Liver (tissue), 9 donors: ENCODE results near the gene COG2. TPM values are rescaled to one million over a fixed set of nuclear protein-coding genes. Genes with fewer than 3 reads are reported as not detected.

Experiments
- DNase-seq: peaks from one replicate; pipeline ENCODE4 v3.0.0-alpha.2; 2017; ENCODE audit warnings: low spot score
- H3K27ac ChIP-seq, 2 donors: one replicate each; pipeline ENCODE4 v1.7.0; 2013; ENCODE audit warnings: inconsistent platforms in 2 of 2, low read length in 2 of 2, control low read depth in 1 of 2, low read depth in 1 of 2, mild to moderate bottlenecking in 1 of 2
- H3K27me3 ChIP-seq, 4 donors: one replicate each; pipeline versions ENCODE4 v1.6.1 to v1.7.0; 2013; ENCODE audit warnings: low read length in 3 of 4, inconsistent platforms in 1 of 4, mild to moderate bottlenecking in 1 of 4, moderate library complexity in 1 of 4; ENCODE audit not compliant: control insufficient read depth in 4 of 4, insufficient read depth in 4 of 4
- H3K36me3 ChIP-seq, 4 donors: one replicate each; pipeline versions ENCODE4 v1.6.1 to v1.7.0; 2013; ENCODE audit warnings: low read length in 3 of 4, mild to moderate bottlenecking in 3 of 4, low read depth in 1 of 4, moderate library complexity in 1 of 4; ENCODE audit not compliant: control insufficient read depth in 4 of 4, insufficient read depth in 3 of 4
- H3K4me1 ChIP-seq, 4 donors: one replicate each; pipeline versions ENCODE4 v1.6.1 to v1.7.0; 2013; ENCODE audit warnings: low read length in 3 of 4, mild to moderate bottlenecking in 3 of 4, moderate library complexity in 1 of 4; ENCODE audit not compliant: control insufficient read depth in 4 of 4, insufficient read depth in 4 of 4
- H3K4me3 ChIP-seq, 3 donors: one replicate each; pipeline versions ENCODE4 v1.6.1 to v1.7.0; 2013; ENCODE audit warnings: low read length in 3 of 3, control low read depth in 1 of 3, low read depth in 1 of 3, mild to moderate bottlenecking in 1 of 3
- H3K9ac ChIP-seq, 2 donors: one replicate each; pipeline ENCODE4 v1.7.0; 2013; ENCODE audit warnings: low read length in 2 of 2, mild to moderate bottlenecking in 2 of 2, moderate library complexity in 2 of 2, control low read depth in 1 of 2, low read depth in 1 of 2
- H3K9me3 ChIP-seq, 4 donors: one replicate each; pipeline versions ENCODE4 v1.6.1 to v1.7.0; 2013; ENCODE audit warnings: low read length in 3 of 4; ENCODE audit not compliant: control insufficient read depth in 4 of 4
- HNF4A ChIP-seq, 2 donors: conservative IDR thresholded peaks; 2 replicates each; pipeline ENCODE4 v1.6.1; 2016; ENCODE audit warnings: antibody characterized with exemption in 2 of 2, mild to moderate bottlenecking in 2 of 2
- RAD21 ChIP-seq, 2 donors: IDR thresholded peaks; 2 replicates each; pipeline ENCODE4 v1.6.1; 2016; ENCODE audit warnings: antibody characterized with exemption in 2 of 2, mild to moderate bottlenecking in 2 of 2
- RXRA ChIP-seq, 2 donors: IDR thresholded peaks; 2 replicates each; pipeline ENCODE4 v1.6.1; 2017 to 2018; ENCODE audit warnings: antibody characterized with exemption in 2 of 2, mild to moderate bottlenecking in 1 of 2
- SP1 ChIP-seq: IDR thresholded peaks from 2 replicates; pipeline ENCODE4 v1.6.1; 2018; ENCODE audit warnings: antibody characterized with exemption, mild to moderate bottlenecking
- TAF1 ChIP-seq: conservative IDR thresholded peaks from 2 replicates; pipeline ENCODE4 v1.6.1; 2016; ENCODE audit warnings: antibody characterized with exemption, mild to moderate bottlenecking
- WGBS: extraction: QIAGEN DNeasy Blood & Tissue Kit; methylation state at CpG from one replicate; pipeline ENCODE4 v1.1.7; 2013; 5-methylcytosine and 5-hydroxymethylcytosine counted together
- polyA plus RNA-seq, 2 donors: library from polyadenylated mRNA; stranded (reverse) in 1 of 2; unstranded in 1 of 2; fragments of 200-250 nt in 1 of 2; fragments of >200 nt in 1 of 2; fragmentation: Nextera tagmentation in 1 of 2; extraction: Ambion mirVana in 1 of 2; gene quantifications; one replicate each; pipeline versions ENCODE4 v1.2.1 to v1.2.3, GENCODE V29; 2013 to 2015
- total RNA-seq, 2 donors: library from RNA; depleted of rRNA; stranded (reverse); fragments of >200 nt; gene quantifications; one replicate each; pipeline ENCODE4 v1.2.3, GENCODE V29; 2014
- TF ChIP-seq, protein P1 (sequence below): IDR thresholded peaks from 2 replicates; pipeline ENCODE4 v1.6.1; 2016; ENCODE audit warnings: antibody characterized with exemption
- TF ChIP-seq, protein P2 (sequence below): IDR thresholded peaks from 2 replicates; pipeline ENCODE4 v1.6.1; 2016; ENCODE audit warnings: antibody characterized with exemption, mild to moderate bottlenecking
- donor health status: healthy.
- donor health status: healthy.
- donor health status: healthy.
- donor health status: healthy.
- donor health status: healthy.

COG2 gene
- total and polyA plus RNA-seq, 4 donors: 6.4 to 16.1 (median 14.3) TPM

DNA sequence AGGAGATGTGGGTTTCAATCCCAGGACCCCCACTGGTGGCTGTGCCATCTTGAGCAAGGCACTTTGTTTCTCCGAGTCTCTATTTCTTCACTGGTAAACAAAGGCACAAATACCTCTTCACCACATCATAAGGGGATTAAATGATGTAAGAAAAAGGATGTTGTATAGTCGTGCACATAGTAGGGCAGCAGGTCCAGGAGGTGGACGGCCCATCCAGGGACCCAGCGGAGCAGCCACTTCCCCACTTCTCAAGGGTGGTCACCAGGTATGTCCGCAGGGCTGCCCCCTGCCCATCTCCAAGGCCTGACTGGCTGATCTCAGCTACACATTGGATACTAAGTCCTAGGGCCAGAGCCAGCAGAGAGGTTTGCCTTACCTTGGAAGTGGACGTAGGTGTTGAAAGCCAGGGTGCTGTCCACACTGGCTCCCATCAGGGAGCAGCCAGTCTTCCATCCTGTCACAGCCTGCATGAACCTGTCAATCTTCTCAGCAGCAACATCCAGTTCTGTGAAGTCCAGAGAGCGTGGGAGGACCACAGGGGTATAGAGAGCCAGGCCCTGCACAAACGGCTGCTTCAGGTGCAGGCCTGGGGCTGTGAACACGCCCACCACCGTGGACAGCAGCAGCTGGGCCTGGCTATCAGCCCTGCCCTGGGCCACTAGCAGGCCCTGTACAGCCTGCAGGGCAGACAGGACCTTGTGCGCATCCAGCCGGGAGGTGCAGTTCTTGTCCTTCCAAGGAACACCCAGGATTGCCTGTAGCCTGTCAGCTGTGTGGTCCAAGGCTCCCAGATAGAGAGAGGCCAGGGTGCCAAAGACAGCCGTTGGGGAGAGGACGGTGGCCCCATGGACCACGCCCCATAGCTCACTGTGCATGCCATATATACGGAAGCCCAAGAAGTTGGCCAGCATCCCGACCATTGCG, 67.6 kb downstream of the COG2 start:
- no peak overlapping the region for H3K9ac ChIP-seq
- no peaks in the 10 kb centered on the region for H3K9me3 ChIP-seq
- WGBS: 53% methylated on average over 18 of the region's 18 CpGs
- H3K27ac ChIP-seq: no peak overlapping the region
- H3K4me3 ChIP-seq: peak overlapping the region; percentile 53 to 84 (median 55)
- no peaks in the 10 kb centered on the region for H3K27me3 ChIP-seq
- TF ChIP-seq, protein P1, sequence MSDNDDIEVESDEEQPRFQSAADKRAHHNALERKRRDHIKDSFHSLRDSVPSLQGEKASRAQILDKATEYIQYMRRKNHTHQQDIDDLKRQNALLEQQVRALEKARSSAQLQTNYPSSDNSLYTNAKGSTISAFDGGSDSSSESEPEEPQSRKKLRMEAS: peak; percentile 12
- TF ChIP-seq TAF1 (peak; percentile 51), RXRA (IDR thresholded peaks at IDR 0.05) (peak in 1 of 2 donors; percentile 6), RAD21 (IDR thresholded peaks at IDR 0.05) (no peak)
- TF ChIP-seq, protein P2, sequence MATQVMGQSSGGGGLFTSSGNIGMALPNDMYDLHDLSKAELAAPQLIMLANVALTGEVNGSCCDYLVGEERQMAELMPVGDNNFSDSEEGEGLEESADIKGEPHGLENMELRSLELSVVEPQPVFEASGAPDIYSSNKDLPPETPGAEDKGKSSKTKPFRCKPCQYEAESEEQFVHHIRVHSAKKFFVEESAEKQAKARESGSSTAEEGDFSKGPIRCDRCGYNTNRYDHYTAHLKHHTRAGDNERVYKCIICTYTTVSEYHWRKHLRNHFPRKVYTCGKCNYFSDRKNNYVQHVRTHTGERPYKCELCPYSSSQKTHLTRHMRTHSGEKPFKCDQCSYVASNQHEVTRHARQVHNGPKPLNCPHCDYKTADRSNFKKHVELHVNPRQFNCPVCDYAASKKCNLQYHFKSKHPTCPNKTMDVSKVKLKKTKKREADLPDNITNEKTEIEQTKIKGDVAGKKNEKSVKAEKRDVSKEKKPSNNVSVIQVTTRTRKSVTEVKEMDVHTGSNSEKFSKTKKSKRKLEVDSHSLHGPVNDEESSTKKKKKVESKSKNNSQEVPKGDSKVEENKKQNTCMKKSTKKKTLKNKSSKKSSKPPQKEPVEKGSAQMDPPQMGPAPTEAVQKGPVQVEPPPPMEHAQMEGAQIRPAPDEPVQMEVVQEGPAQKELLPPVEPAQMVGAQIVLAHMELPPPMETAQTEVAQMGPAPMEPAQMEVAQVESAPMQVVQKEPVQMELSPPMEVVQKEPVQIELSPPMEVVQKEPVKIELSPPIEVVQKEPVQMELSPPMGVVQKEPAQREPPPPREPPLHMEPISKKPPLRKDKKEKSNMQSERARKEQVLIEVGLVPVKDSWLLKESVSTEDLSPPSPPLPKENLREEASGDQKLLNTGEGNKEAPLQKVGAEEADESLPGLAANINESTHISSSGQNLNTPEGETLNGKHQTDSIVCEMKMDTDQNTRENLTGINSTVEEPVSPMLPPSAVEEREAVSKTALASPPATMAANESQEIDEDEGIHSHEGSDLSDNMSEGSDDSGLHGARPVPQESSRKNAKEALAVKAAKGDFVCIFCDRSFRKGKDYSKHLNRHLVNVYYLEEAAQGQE: peak; percentile 97
- DNase-seq: no peak
- peaks cover 12 to 29% (median 21%) of the 10 kb centered on the region in 4 donors for H3K36me3 ChIP-seq
- peaks cover 4 to 77% (median 54%) of the 10 kb centered on the region in 4 donors for H3K4me1 ChIP-seq

DNA sequence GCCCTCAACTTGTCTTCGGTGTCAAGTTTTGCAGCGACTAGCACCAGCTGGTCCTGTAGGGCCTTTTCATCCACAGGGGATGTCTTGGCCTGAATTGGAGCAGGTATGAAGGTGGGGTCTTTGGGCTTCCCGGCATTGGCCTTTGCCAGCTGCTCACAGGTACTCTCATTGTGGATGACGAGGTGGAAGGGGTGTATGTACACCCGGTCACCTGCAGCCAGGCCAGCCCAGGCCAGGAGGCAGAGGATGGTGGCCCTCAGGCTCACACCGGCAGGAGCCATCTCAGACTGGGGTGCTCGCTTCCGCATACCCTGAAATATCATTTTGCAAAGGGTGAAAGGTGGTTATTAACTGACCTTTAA, 68.2 kb downstream of the COG2 start:
- Histone ChIP-seq H3K9me3 (no peaks in the 10 kb centered on the region), H3K36me3 (peaks cover 12 to 22% (median 17%) of the 10 kb centered on the region in 4 donors), H3K4me3 (peak overlapping the region; percentile 53 to 84 (median 55)), H3K4me1 (peaks cover 5 to 84% (median 59%) of the 10 kb centered on the region in 4 donors), H3K27me3 (no peaks in the 10 kb centered on the region), H3K9ac (peak overlapping the region in 1 of 2 donors; percentile 90), H3K27ac (peak overlapping the region in 1 of 2 donors; percentile 3)
- 66% methylated on average over 8 of the region's 8 CpGs for WGBS
- TF ChIP-seq HNF4A (conservative IDR thresholded peaks at IDR 0.05) (peak in 1 of 2 donors; percentile 2), SP1 (peak; percentile 4), TAF1 (peak; percentile 11)
- TF ChIP-seq, protein P2: no peak
- DNase-seq: no peak
